GM19468 (cell line): Measurements from ENCODE around the gene SPAAR.
"Not testable (repeated sequence)": the region's sequence is repeated elsewhere in the genome, so short reads cannot be mapped to it uniquely, and the experiment has no call there.

Source experiments
- ATAC-seq: cut with Tn5 transposase; IDR thresholded peaks from one replicate; pipeline ENCODE4 v1.9.1; 2021; ENCODE audit warnings: mild to moderate bottlenecking, moderate library complexity, moderate number of reproducible peaks; ENCODE audit not compliant: unreplicated experiment; ENCODE audit errors: extremely low read depth

Gene SPAAR

GRCh38 chr9:35909274-35909673 lies at the start of gene SPAAR:
Gene SPAAR (plus strand): TSS chr9:35909490. CDS start chr9:35910464, 974 bp downstream.
- no peak for ATAC-seq

- ATAC-seq: no peak
Measured at GRCh38 chr9:35859990-35860339, 49.3 kb upstream of the SPAAR start.

GRCh38 chr9:35861161-35861897 lies 48.0 kb upstream of the SPAAR start:
- ATAC-seq: no peak

GRCh38 chr9:35862328-35862727 lies 47.0 kb upstream of the SPAAR start:
- no peak for ATAC-seq

- ATAC-seq: no peak
Measured at GRCh38 chr9:35863583-35863982, 45.7 kb upstream of the SPAAR start.

GRCh38 chr9:35864695-35865255 lies 44.5 kb upstream of the SPAAR start:
- no peak for ATAC-seq

- no peak for ATAC-seq
Measured at GRCh38 chr9:35867538-35867937, 41.8 kb upstream of the SPAAR start.

GRCh38 chr9:35868933-35869332 lies 40.4 kb upstream of the SPAAR start:
- no peak for ATAC-seq

GRCh38 chr9:35869621-35870216 lies 39.6 kb upstream of the SPAAR start:
- no peak for ATAC-seq

GRCh38 chr9:35870351-35870923 lies 38.9 kb upstream of the SPAAR start, which contains the start of gene OR13J1:
Gene OR13J1 (minus strand): TSS chr9:35870401. CDS start chr9:35870401, 0 bp downstream.
- no peak for ATAC-seq

GRCh38 chr9:35871545-35871944 lies 37.7 kb upstream of the SPAAR start:
- ATAC-seq: no peak

GRCh38 chr9:35872505-35872904 lies 36.8 kb upstream of the SPAAR start:
- no peak for ATAC-seq

- ATAC-seq: no peak
Measured at GRCh38 chr9:35882263-35882848, 26.9 kb upstream of the SPAAR start.

GRCh38 chr9:35882996-35883395 lies 26.3 kb upstream of the SPAAR start:
- no peak for ATAC-seq

GRCh38 chr9:35884908-35885307 lies 24.4 kb upstream of the SPAAR start:
- ATAC-seq: not testable (repeated sequence)

GRCh38 chr9:35891646-35892045 lies 17.6 kb upstream of the SPAAR start:
- ATAC-seq: no peak

GRCh38 chr9:35892051-35892450 lies 17.2 kb upstream of the SPAAR start:
- ATAC-seq: no peak

- no peak for ATAC-seq
Measured at GRCh38 chr9:35896570-35896969, 12.7 kb upstream of the SPAAR start.

- ATAC-seq: not testable (repeated sequence)
Measured at GRCh38 chr9:35897376-35898099, 11.8 kb upstream of the SPAAR start.

GRCh38 chr9:35898337-35898736 lies 11.0 kb upstream of the SPAAR start:
- no peak for ATAC-seq
